Fibroblast of peridontal ligament (primary cell): ENCODE data around the gene SLC6A9.

ENCODE experiments used
- DNase-seq: peaks from one replicate; pipeline ENCODE4 v3.0.0-alpha.2; 2010; ENCODE audit errors: extremely low read depth

SLC6A9 gene

GRCh38 chr1:43969746-43970466, 61.4 kb downstream of the SLC6A9 start, which contains the start of gene DPH2:
Gene DPH2, plus strand, starts transcription at chr1:43970010. Its CDS starts 166 bp downstream, at chr1:43970176.
- DNase-seq, result peak; percentile 95

- no peak for DNase-seq
Measured at GRCh38 chr1:43969416-43969745, 61.9 kb downstream of the SLC6A9 start.

GRCh38 chr1:43968348-43968948, 62.8 kb downstream of the SLC6A9 start:
- DNase-seq, result peak; percentile 44

- no peak for DNase-seq
Measured at GRCh38 chr1:43965316-43965715, 65.9 kb downstream of the SLC6A9 start.

GRCh38 chr1:43963890-43964289, 67.4 kb downstream of the SLC6A9 start:
- no peak for DNase-seq

GRCh38 chr1:43963006-43963405, 68.3 kb downstream of the SLC6A9 start:
- DNase-seq, result no peak

GRCh38 chr1:43962324-43962723, 68.9 kb downstream of the SLC6A9 start:
- no peak for DNase-seq

- no peak for DNase-seq
Measured at GRCh38 chr1:43961692-43962091, 69.6 kb downstream of the SLC6A9 start.

- no peak for DNase-seq
Measured at GRCh38 chr1:43960798-43961197, 70.5 kb downstream of the SLC6A9 start.

- no peak for DNase-seq
Measured at GRCh38 chr1:43958351-43959255, 72.7 kb downstream of the SLC6A9 start.

- DNase-seq, result no peak
Measured at GRCh38 chr1:43957407-43958040, 73.7 kb downstream of the SLC6A9 start.

- no peak for DNase-seq
Measured at GRCh38 chr1:43956234-43956633, 75.0 kb downstream of the SLC6A9 start.

- no peak for DNase-seq
Measured at GRCh38 chr1:43954036-43954435, 77.2 kb downstream of the SLC6A9 start.

GRCh38 chr1:43953361-43953760, 77.9 kb downstream of the SLC6A9 start:
- DNase-seq, result no peak

GRCh38 chr1:43952731-43953346, 78.4 kb downstream of the SLC6A9 start:
- DNase-seq, result no peak

- DNase-seq, result peak; percentile 38
Measured at GRCh38 chr1:43951021-43951985, 80.0 kb downstream of the SLC6A9 start.

GRCh38 chr1:43949678-43950077, 81.6 kb downstream of the SLC6A9 start:
- no peak for DNase-seq

- DNase-seq, result no peak
Measured at GRCh38 chr1:43947874-43948437, 83.3 kb downstream of the SLC6A9 start.

GRCh38 chr1:43947061-43947873, 84.0 kb downstream of the SLC6A9 start:
- DNase-seq, result no peak
